Loucy (cell line): ENCODE measurements around the gene SMYD4.

ENCODE experiments used
- EZH2phosphoT487 ChIP-seq: fragments of 200-600 bp; IDR thresholded peaks from 2 replicates; pipeline ENCODE4 v1.6.1; 2018; ENCODE audit warnings: antibody characterized with exemption, mild to moderate bottlenecking, moderate library complexity, borderline replicate concordance
- TF ChIP-seq, protein P1 (sequence below): fragments of 200-600 bp; sonication (generic); conservative IDR thresholded peaks from 2 replicates; pipeline ENCODE4 v1.5.1; 2014; ENCODE audit warnings: mild to moderate bottlenecking, antibody characterized with exemption, low read length

DNA sequence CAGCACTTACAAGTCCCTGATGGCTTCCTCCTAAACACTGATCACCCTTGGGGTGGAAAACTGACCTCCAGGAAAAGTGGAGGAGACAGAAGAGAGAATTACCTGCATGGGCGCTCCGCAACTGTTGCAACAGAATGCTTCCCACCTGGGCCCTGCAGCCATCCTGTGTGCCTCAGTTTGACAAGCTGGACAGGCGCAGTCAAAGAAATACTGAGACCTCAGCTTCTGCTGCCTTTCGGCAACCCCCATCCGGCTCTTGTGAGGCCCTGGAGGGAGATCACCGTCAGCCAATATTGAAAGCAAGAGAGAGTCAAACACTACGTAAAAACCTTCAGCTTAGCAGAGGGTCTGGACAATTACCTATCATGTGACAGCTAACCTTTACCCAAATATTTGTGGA is 43.0 kb downstream of the SMYD4 start:
- TF ChIP-seq, protein P1, sequence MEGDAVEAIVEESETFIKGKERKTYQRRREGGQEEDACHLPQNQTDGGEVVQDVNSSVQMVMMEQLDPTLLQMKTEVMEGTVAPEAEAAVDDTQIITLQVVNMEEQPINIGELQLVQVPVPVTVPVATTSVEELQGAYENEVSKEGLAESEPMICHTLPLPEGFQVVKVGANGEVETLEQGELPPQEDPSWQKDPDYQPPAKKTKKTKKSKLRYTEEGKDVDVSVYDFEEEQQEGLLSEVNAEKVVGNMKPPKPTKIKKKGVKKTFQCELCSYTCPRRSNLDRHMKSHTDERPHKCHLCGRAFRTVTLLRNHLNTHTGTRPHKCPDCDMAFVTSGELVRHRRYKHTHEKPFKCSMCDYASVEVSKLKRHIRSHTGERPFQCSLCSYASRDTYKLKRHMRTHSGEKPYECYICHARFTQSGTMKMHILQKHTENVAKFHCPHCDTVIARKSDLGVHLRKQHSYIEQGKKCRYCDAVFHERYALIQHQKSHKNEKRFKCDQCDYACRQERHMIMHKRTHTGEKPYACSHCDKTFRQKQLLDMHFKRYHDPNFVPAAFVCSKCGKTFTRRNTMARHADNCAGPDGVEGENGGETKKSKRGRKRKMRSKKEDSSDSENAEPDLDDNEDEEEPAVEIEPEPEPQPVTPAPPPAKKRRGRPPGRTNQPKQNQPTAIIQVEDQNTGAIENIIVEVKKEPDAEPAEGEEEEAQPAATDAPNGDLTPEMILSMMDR: no peak
- no peak for TF ChIP-seq EZH2phosphoT487
